Measurements from ENCODE around the gene IMPDH1.

DNA sequence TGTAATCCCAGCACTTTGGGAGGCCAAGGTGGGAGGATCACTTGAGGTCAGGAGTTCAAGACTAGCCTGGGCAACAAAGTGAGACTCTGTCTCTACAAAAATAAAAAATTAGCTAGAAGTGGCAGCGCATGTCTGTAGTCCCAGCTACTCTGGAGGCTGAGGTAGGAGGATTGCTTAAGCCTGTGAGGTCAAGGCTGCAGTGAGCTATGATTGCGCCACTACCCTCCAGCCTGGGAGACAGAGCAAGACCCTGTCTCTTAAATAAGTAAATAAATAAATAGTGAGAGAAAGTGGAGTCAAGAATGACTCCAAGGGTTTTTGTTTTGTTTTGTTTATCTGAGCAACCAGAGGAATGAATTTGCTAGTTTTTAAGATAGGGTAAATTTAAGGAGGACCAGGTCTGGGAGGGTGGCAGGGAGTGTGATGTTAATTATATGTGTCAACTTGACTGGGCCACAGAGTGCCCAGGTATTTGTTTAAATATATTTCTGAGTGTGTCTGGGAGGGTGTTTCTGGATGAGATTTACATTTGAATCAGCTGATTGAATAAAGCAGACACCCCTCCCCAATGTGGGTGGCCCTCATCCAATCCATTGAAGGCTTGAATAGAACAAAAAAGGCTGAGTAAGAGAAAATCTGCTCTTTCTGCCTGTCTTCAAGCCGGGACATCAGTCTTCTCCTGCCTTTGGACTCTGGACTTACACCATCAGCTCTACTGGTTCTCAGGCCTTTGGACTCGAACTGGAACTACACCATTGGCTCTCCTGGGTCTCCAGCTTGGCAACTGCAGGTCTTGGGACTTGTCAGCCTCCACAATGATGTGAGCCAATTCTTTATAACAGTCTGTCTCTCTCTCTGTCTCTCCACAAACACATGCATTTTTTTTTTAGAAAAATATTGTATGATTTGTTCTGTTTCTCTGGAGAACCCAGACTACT lies 23.5 kb downstream of the IMPDH1 start:
- TF ChIP-seq, protein P1, sequence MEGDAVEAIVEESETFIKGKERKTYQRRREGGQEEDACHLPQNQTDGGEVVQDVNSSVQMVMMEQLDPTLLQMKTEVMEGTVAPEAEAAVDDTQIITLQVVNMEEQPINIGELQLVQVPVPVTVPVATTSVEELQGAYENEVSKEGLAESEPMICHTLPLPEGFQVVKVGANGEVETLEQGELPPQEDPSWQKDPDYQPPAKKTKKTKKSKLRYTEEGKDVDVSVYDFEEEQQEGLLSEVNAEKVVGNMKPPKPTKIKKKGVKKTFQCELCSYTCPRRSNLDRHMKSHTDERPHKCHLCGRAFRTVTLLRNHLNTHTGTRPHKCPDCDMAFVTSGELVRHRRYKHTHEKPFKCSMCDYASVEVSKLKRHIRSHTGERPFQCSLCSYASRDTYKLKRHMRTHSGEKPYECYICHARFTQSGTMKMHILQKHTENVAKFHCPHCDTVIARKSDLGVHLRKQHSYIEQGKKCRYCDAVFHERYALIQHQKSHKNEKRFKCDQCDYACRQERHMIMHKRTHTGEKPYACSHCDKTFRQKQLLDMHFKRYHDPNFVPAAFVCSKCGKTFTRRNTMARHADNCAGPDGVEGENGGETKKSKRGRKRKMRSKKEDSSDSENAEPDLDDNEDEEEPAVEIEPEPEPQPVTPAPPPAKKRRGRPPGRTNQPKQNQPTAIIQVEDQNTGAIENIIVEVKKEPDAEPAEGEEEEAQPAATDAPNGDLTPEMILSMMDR (IDR thresholded peaks at IDR 0.05), result no peak
- TF ChIP-seq POLR2AphosphoS5 (IDR thresholded peaks at IDR 0.05), result no peak
